GM06990 (cell line): Measurements from ENCODE around the gene BIRC7.

Source experiments
- DNase-seq: peaks from one replicate; pipeline ENCODE4 v3.0.0-alpha.2; 2011; ENCODE audit not compliant: insufficient read length; ENCODE audit errors: extremely low read depth
- H3K27me3 ChIP-seq: replicated peaks from 2 replicates; pipeline ENCODE4 v1.6.0; 2011; ENCODE audit warnings: low read length; ENCODE audit not compliant: control insufficient read depth, insufficient read depth
- H3K36me3 ChIP-seq: 2 replicates; pipeline ENCODE4 v1.5.1; 2011; ENCODE audit warnings: low read length; ENCODE audit not compliant: control insufficient read depth, insufficient read depth
- H3K4me3 ChIP-seq: replicated peaks from 2 replicates; pipeline ENCODE4 v1.5.1; 2011; ENCODE audit warnings: low read depth, mild to moderate bottlenecking, control low read depth, low read length
- TF ChIP-seq, protein P1 (sequence below): IDR thresholded peaks from 2 replicates; pipeline ENCODE4 v1.5.1; 2011; ENCODE audit warnings: low read length, control low read depth, mild to moderate bottlenecking, inconsistent platforms; ENCODE audit not compliant: insufficient read depth, poor library complexity, severe bottlenecking

The BIRC7 gene

DNA sequence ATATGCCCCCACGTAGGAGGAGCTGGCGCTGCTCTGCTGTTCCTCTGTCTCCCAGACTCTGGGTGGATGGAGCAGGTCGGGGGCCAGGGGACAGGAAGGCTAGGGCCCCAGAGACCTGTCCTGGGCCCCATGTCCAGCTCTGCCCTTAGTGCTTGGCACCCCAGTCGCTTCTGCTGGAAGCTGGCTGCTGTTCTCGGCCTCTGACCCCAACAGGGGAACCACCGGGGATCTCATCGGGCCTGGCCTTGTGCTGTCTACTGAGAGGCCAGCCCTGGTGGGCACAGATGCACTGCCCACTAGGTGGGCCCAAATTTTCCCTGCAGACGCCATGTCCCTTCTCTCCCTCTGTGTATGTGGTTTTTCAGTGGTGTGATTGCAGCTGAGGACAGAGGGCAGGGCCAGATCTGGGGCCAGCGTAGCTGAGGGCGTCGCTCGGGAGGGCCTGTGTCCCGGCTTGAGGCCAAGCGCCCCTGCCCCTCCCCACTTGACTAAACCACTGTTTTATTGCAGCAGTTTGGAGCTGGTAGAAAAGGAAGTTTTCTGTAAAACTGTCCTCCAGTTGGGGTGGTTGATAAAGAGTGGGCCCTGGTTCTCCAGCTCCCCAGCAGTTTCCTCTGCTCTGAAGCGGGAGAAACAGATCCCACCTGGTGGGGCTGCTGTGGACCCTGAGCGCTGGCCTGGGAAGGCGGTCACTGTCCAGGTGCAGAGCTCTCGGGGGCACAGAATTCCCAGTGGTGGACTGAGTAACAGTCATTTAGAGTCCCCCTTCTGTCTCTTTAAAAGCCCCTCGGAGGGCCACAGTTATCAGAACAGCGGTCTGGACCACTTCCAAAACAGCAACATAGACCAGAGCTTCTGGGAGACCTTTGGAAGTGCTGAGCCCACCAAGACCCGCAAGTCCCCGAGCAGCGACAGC lies 51.3 kb downstream of the BIRC7 start:
- Histone ChIP-seq H3K4me3 (no peak overlapping the region), H3K36me3 (peaks cover 25% of the 10 kb centered on the region), H3K27me3 (no peaks in the 10 kb centered on the region)
- DNase-seq = no peak
- TF ChIP-seq, protein P1, sequence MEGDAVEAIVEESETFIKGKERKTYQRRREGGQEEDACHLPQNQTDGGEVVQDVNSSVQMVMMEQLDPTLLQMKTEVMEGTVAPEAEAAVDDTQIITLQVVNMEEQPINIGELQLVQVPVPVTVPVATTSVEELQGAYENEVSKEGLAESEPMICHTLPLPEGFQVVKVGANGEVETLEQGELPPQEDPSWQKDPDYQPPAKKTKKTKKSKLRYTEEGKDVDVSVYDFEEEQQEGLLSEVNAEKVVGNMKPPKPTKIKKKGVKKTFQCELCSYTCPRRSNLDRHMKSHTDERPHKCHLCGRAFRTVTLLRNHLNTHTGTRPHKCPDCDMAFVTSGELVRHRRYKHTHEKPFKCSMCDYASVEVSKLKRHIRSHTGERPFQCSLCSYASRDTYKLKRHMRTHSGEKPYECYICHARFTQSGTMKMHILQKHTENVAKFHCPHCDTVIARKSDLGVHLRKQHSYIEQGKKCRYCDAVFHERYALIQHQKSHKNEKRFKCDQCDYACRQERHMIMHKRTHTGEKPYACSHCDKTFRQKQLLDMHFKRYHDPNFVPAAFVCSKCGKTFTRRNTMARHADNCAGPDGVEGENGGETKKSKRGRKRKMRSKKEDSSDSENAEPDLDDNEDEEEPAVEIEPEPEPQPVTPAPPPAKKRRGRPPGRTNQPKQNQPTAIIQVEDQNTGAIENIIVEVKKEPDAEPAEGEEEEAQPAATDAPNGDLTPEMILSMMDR = no peak

DNA sequence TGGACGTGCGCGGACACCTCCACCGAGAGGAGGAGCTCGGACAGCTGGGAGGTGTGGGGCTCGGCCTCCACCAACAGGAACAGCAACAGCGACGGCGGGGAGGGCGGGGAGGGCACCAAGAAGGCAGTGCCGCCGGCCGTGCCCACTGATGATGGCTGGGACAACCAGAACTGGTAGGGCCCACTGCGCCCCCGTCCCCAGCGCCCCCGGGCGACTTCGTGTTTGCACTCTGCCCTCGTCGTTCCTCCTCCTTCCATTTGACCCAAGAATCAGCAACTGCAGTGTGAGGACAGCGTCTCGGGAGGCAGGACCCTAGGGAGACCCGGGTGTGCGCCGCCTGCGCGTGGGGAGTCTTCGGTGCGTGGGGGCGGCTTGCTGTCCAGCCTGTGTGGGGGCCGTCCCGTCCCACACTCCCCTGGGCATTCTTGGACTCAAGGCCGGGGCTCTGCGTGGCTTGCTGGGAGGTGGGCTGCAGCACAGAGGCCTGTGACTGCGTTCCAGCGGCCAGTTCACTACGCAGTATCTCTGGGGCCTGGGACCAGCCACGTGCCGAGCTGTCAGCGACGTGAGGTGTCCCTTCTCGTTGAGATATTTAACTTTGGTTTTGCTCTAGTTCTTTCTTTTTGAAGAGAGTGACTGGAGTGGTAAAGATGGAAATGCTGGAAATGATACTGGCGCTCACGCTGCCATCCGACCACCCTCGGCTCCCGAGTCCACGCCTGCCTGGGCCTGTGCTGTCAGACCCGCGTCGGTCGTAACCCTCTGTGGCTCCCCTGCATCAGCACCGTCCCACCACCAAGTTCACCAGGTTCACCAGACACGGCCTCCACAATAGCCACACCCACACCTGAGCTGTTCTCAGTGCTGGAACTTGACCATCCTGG lies 52.2 kb downstream of the BIRC7 start:
- Histone ChIP-seq H3K27me3 (no peaks in the 10 kb centered on the region), H3K4me3 (no peak overlapping the region), H3K36me3 (peaks cover 21% of the 10 kb centered on the region)
- no peak for DNase-seq
- TF ChIP-seq, protein P1 = no peak

DNA sequence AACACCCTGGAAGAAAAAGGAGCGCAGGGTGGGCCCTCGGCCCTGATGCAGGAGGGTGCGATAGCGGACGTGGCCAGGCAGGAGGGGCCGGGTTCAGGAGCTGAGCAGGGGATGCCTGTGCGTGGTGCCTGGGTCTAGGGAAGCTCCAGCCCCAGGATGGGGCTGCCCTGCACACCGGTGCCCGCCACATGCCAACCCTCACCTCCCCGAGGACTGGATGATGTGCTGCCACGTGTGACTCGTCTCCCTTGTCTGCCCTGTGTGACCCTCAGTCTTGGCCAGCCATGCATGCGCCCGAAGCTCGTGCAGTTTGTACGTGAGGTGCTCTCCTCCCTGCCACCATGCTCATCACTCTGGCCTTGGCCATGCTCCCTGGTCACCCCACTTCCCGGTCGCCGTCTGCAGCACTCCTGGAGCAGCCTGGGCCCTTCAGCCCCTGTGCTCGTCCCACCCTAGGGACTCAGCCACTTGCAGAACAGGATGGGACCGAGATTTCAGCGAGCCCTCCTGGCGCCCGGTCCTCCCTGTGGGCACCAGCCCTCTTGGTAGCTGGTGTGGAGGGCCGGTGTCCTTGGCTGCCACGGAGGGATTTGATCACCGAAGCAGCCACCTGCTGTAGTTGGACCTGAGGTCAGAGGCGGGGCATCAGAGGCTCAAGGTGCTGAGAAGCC lies 53.0 kb downstream of the BIRC7 start:
- peaks cover 15% of the 10 kb centered on the region for H3K36me3 ChIP-seq
- no peak for DNase-seq
- TF ChIP-seq, protein P1 = no peak
- no peaks in the 10 kb centered on the region for H3K27me3 ChIP-seq
- no peak overlapping the region for H3K4me3 ChIP-seq

DNA sequence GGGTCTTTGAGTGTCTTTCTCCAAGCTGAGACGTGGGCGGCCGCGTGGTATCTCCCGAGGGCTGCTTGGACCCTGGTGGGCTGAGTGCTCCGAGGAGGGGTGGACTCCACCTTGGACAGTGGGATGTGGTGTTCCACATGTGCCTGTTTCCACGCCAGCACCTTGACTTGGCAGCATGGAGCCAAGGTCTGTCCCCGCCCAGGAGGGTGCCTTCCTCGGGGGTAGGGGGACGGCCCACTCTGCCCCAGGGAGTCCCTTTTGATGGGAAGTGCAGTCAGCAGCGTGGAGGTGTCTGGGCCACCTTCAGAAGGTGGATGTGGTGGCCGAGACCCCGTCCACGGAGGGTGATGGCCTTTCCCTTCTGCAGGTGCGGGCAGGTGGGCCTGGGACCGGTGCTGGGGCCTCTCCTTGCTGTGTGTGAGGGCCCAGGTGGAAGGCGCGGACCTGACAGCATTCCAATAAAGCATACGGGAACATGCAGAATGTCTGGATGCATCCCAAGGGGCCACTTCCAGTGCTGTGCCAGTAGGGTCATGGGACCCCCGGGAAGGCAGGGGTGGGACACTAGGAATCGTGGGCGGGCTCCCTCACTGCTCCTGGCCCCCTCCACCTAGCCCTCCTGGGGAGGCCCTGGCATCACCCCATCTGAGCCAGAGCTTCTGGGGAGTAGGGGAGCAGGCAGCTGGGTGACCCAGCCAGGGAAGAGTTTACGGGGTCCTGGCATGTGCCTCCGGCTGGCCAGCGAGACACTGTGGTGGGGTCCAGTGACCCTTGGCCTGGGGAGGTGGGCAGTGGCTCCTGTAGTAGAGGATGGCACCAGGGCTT lies 53.8 kb downstream of the BIRC7 start:
- TF ChIP-seq, protein P1 = no peak
- H3K4me3 ChIP-seq = no peak overlapping the region

More for the DNA sequence above, 53.8 kb downstream of the BIRC7 start:
- H3K36me3 ChIP-seq = peaks cover 13% of the 10 kb centered on the region
- DNase-seq = no peak
- no peaks in the 10 kb centered on the region for H3K27me3 ChIP-seq
